CD4-positive, alpha-beta T cell (primary cell): ENCODE data around the gene NADK. TPM values are rescaled to one million over a fixed set of nuclear protein-coding genes. Genes with fewer than 3 reads are reported as not detected.

Experiments
- ATAC-seq: fragments of 200-7000 bp; cut with Tn5 transposase; one replicate; pipeline ENCODE4 v1.10.0; 2022; ENCODE audit warnings: mild to moderate bottlenecking; ENCODE audit not compliant: poor library complexity
- CTCF ChIA-PET: fragments of 350-600 bp; sonication (Branson Sonifier 250); formaldehyde crosslinking; loops from one replicate; lab custom pipeline; 2021; ENCODE audit warnings: antibody characterized with exemption, inconsistent platforms; lab: Charles Lee
- POLR2A ChIA-PET: fragments of 350-600 bp; sonication (Branson Sonifier 250); formaldehyde crosslinking; loops from one replicate; lab custom pipeline; 2021; ENCODE audit warnings: antibody characterized with exemption, inconsistent platforms; lab: Charles Lee
- DNase-seq, 14 experiments: peaks; one replicate each; pipeline ENCODE4 v3.0.0-alpha.2; 2013 to 2020; ENCODE audit warnings: mixed read lengths in 2 of 14
- H3K27ac ChIP-seq, 2 donors: one replicate each; pipeline versions ENCODE4 v1.5.1 to v1.7.0; 2013; ENCODE audit warnings: low read length in 2 of 2, low read depth in 1 of 2, mild to moderate bottlenecking in 1 of 2
- H3K27me3 ChIP-seq, 2 experiments: 1 replicate in 1 of 2; 2 replicates in 1 of 2; pipeline versions ENCODE4 v1.6.1 to v1.7.0; 2013; ENCODE audit warnings: low read length in 2 of 2, control low read depth in 1 of 2, mild to moderate bottlenecking in 1 of 2, moderate library complexity in 1 of 2; ENCODE audit not compliant: insufficient read depth in 2 of 2, control insufficient read depth in 1 of 2
- H3K36me3 ChIP-seq: one replicate; pipeline ENCODE4 v1.6.1; 2013; ENCODE audit warnings: low read length, control low read depth; ENCODE audit not compliant: insufficient read depth
- H3K4me1 ChIP-seq: one replicate; pipeline ENCODE4 v1.6.1; 2013; ENCODE audit warnings: low read length, control low read depth; ENCODE audit not compliant: insufficient read depth
- H3K4me3 ChIP-seq: one replicate; pipeline ENCODE4 v1.5.1; 2013; ENCODE audit warnings: mild to moderate bottlenecking, low read length, moderate library complexity
- H3K9me3 ChIP-seq, 2 experiments: 1 replicate in 1 of 2; 2 replicates in 1 of 2; pipeline versions ENCODE4 v1.6.1 to v1.7.0; 2013; ENCODE audit warnings: low read length in 2 of 2, mild to moderate bottlenecking in 2 of 2, control low read depth in 1 of 2, moderate library complexity in 1 of 2; ENCODE audit not compliant: control insufficient read depth in 1 of 2, insufficient read depth in 1 of 2
- H3K27ac Mint-ChIP-seq: one replicate; pipeline ENCODE4 v1.8.0; 2020; ENCODE audit warnings: mixed read lengths
- H3K27me3 Mint-ChIP-seq: one replicate; pipeline ENCODE4 v1.8.0; 2021; ENCODE audit warnings: mixed read lengths
- H3K36me3 Mint-ChIP-seq: one replicate; pipeline ENCODE4 v1.8.0; 2021; ENCODE audit warnings: low read depth, mixed read lengths
- H3K4me1 Mint-ChIP-seq: one replicate; pipeline ENCODE4 v1.8.0; 2021; ENCODE audit warnings: low read depth, mixed read lengths
- H3K4me3 Mint-ChIP-seq: one replicate; pipeline ENCODE4 v1.8.0; 2020; ENCODE audit warnings: mild to moderate bottlenecking, mixed read lengths
- H3K9me3 Mint-ChIP-seq: one replicate; pipeline ENCODE4 v1.8.0; 2020; ENCODE audit warnings: mixed read lengths
- intact Hi-C, 2 experiments: fragments of 100-400 bp; cut with DNase I in 1 of 2; cut with micrococcal nuclease in 1 of 2; formaldehyde crosslinking; loops; one replicate each; pipeline versions ENCODE4 v1.15.1 to v1.9.0; 2023 to 2025; cut with DNase I, micrococcal nuclease
- total RNA-seq, 174 experiments: library from RNA in 2 of 174; stranded (reverse) in 2 of 174; gene quantifications; one replicate each; pipeline ENCODE4 v1.2.3 and lab custom pipeline; 2021 to 2026
- TF ChIP-seq, protein P1 (sequence below): fragments of 200-600 bp; IDR thresholded peaks from one replicate; pipeline ENCODE4 v1.8.0; 2022; ENCODE audit warnings: antibody characterized with exemption, mild to moderate bottlenecking

The NADK gene
- total RNA-seq, 2 experiments from 2014 or later: 19.9 to 25.1 TPM

DNA sequence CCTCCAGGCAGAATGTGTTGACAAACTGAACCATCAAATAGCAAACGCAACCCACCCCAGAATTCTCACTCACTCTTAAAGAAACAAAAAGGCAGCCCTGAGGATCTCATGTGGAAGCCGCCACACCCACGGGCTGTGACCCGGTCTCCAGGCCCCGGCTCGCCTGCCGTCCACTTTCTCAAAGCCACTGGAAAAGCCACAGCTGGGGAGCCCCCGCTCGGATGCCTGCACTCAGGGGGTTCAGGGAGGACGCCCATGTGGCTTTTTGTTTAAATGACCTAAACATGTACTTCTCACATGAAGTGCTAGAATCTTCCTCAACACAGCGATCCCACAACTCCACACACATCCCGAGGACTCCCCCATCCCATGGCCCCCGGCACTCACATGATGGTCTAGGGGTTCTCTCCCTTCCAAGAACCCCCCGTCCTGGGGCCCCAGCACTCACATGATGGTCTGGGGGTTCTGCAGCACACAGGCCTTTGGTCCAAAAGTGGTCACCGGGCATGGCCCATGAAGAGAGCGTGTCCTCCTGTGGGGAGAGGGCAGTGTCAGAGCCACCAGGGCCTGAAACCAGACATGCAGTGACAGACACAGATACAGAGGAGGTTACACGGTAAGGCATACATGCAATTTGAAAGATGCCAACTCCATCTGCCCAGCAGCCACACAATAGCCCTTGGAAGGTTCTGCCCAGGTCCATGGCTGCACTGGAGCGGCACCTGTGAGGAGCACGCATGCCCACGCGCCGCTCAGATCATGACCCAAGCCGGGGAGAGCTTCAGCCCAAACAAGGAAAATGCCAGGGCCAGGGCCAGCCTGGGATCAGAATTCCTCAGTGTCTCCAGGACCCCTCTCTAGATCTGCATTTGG, 16.5 kb downstream of the NADK start:
- Histone ChIP-seq H3K4me1 (no peaks in the 10 kb centered on the region), H3K27me3 (no peaks in the 10 kb centered on the region), H3K4me3 (no peak overlapping the region), H3K27ac (no peak overlapping the region), H3K9me3 (no peaks in the 10 kb centered on the region), H3K36me3 (peaks cover 67% of the 10 kb centered on the region)
- ChIA-PET CTCF (no interaction called here), POLR2A (no interaction called here)
- intact Hi-C loops: loop anchor here in 1 of 2 experiments (5.0 kb wide), 1 partner anchor 61 kb away; no protein-coding TSS in a partner anchor
- H3K4me1 Mint-ChIP-seq: no peaks in the 10 kb centered on the region
- H3K27me3 Mint-ChIP-seq: no peaks in the 10 kb centered on the region
- TF ChIP-seq, protein P1, sequence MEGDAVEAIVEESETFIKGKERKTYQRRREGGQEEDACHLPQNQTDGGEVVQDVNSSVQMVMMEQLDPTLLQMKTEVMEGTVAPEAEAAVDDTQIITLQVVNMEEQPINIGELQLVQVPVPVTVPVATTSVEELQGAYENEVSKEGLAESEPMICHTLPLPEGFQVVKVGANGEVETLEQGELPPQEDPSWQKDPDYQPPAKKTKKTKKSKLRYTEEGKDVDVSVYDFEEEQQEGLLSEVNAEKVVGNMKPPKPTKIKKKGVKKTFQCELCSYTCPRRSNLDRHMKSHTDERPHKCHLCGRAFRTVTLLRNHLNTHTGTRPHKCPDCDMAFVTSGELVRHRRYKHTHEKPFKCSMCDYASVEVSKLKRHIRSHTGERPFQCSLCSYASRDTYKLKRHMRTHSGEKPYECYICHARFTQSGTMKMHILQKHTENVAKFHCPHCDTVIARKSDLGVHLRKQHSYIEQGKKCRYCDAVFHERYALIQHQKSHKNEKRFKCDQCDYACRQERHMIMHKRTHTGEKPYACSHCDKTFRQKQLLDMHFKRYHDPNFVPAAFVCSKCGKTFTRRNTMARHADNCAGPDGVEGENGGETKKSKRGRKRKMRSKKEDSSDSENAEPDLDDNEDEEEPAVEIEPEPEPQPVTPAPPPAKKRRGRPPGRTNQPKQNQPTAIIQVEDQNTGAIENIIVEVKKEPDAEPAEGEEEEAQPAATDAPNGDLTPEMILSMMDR: no peak
- H3K27ac Mint-ChIP-seq: no peak overlapping the region
- H3K4me3 Mint-ChIP-seq: no peak overlapping the region
- DNase-seq (no peak), ATAC-seq (no peak)
- H3K36me3 Mint-ChIP-seq: peaks cover 31% of the 10 kb centered on the region
- H3K9me3 Mint-ChIP-seq: no peaks in the 10 kb centered on the region

DNA sequence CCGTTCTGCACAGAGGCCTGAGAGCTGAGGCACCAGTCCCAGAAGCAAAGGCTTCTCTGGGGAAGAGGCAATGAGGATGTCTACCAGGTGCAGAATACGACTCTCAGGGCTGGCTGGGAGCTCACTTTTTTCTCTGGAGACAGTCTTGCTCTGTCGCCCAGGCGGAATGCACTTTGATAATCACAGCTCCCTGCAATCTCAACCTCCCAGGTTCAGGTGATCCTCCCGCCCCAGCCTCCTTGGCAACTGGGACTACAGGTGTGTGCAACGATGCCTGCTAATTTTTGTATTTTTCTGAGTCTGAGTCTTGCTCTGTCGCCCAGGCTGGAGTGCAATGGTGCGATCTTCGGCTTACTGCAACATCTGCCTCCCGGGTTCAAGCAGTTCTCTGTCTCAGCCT, 17.6 kb downstream of the NADK start:
- DNase-seq (no peak), ATAC-seq (no peak)
- Histone ChIP-seq H3K27me3 (no peaks in the 10 kb centered on the region), H3K27ac (no peak overlapping the region), H3K9me3 (no peaks in the 10 kb centered on the region), H3K4me3 (no peak overlapping the region), H3K4me1 (no peaks in the 10 kb centered on the region), H3K36me3 (peaks cover 74% of the 10 kb centered on the region)
- ChIA-PET POLR2A (no interaction called here), CTCF (no interaction called here)
- Mint-ChIP-seq H3K9me3 (no peaks in the 10 kb centered on the region), H3K4me1 (no peaks in the 10 kb centered on the region), H3K27ac (no peak overlapping the region), H3K27me3 (no peaks in the 10 kb centered on the region), H3K36me3 (peaks cover 39% of the 10 kb centered on the region), H3K4me3 (no peak overlapping the region)
- intact Hi-C loops: loop anchor here in 1 of 2 experiments (5.0 kb wide), 1 partner anchor 62 kb away; no protein-coding TSS in a partner anchor
- TF ChIP-seq, protein P1: no peak

DNA sequence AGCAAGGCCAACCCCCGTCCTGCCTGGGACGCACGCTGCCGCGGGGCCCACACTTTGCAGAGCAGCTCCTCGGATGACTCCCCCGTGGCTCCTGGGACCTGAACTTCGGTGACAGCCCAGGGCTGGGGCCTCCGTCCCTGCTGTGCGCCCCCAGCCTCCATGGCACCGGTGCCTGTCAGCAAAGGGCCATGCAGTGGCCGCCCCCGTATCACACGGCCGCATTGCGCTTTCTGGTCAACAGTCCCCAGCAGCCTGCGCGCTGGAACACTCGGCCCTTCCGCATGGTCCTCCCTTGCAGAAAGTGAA, 18.0 kb downstream of the NADK start:
- Mint-ChIP-seq H3K27me3 (no peaks in the 10 kb centered on the region), H3K4me1 (no peaks in the 10 kb centered on the region), H3K9me3 (no peaks in the 10 kb centered on the region), H3K36me3 (peaks cover 39% of the 10 kb centered on the region), H3K4me3 (no peak overlapping the region), H3K27ac (no peak overlapping the region)
- intact Hi-C loops: loop anchor here in 1 of 2 experiments (5.0 kb wide), 1 partner anchor 62 kb away; no protein-coding TSS in a partner anchor
- H3K9me3 ChIP-seq: no peaks in the 10 kb centered on the region
- H3K27ac ChIP-seq: no peak overlapping the region
- peaks cover 77% of the 10 kb centered on the region for H3K36me3 ChIP-seq
- DNase-seq (peak in 1 of 14 experiments; percentile 1), ATAC-seq (no peak)
- POLR2A ChIA-PET: no interaction called here
- H3K4me3 ChIP-seq: no peak overlapping the region
- no peaks in the 10 kb centered on the region for H3K4me1 ChIP-seq
- CTCF ChIA-PET: no interaction called here
- TF ChIP-seq, protein P1: no peak
- H3K27me3 ChIP-seq: no peaks in the 10 kb centered on the region
